KBM-7 (cell line): ENCODE data around the gene SMIM22.

Source experiments
- DNase-seq: peaks from one replicate; pipeline ENCODE4 v3.0.0-alpha.2; 2015
- in situ Hi-C: fragments of 300-500 bp; cut with MboI; formaldehyde crosslinking; loops from 2 replicates; pipeline ENCODE4 v1.14.3; 2020; ENCODE audit warnings: low sequenced_read_pairs, low pct_unique_long_range_greater_than_20kb, mixed read lengths

SMIM22 gene

GRCh38 chr16:4790261-4790660 is 4.9 kb upstream of the SMIM22 start:
- in situ Hi-C loops: no loop called here
- DNase-seq: no peak

- no peak for DNase-seq
- in situ Hi-C loops: no loop called here
Measured at GRCh38 chr16:4790871-4791270, 4.3 kb upstream of the SMIM22 start.

GRCh38 chr16:4792951-4793513 is 2.1 kb upstream of the SMIM22 start:
- DNase-seq: no peak
- in situ Hi-C loops: no loop called here

GRCh38 chr16:4795828-4796572 is 831 bp downstream of the SMIM22 start:
- in situ Hi-C loops: no loop called here
- no peak for DNase-seq

GRCh38 chr16:4796982-4797804 is 2.0 kb downstream of the SMIM22 start:
- DNase-seq: no peak
- in situ Hi-C loops: no loop called here

- in situ Hi-C loops: no loop called here
- no peak for DNase-seq
Measured at GRCh38 chr16:4797805-4798252, 2.7 kb downstream of the SMIM22 start.

GRCh38 chr16:4798456-4798855 is 3.3 kb downstream of the SMIM22 start:
- in situ Hi-C loops: no loop called here
- DNase-seq: no peak

GRCh38 chr16:4799171-4799855 is 4.1 kb downstream of the SMIM22 start:
- in situ Hi-C loops: no loop called here
- no peak for DNase-seq

GRCh38 chr16:4800290-4801041 is 5.3 kb downstream of the SMIM22 start:
- in situ Hi-C loops: no loop called here
- peak; percentile 72 for DNase-seq

- no peak for DNase-seq
- in situ Hi-C loops: no loop called here
Measured at GRCh38 chr16:4801051-4801961, 6.1 kb downstream of the SMIM22 start.

GRCh38 chr16:4801962-4802658 is 6.9 kb downstream of the SMIM22 start, which contains the start of gene ROGDI:
TSS of gene ROGDI (minus strand) at chr16:4802633. CDS start at chr16:4802571, 62 bp downstream.
- in situ Hi-C loops: no loop called here
- DNase-seq: peak; percentile 69

- DNase-seq: peak; percentile 89
- in situ Hi-C loops: no loop called here
Measured at GRCh38 chr16:4802659-4803287, 7.6 kb downstream of the SMIM22 start.

GRCh38 chr16:4803401-4803844 is 8.3 kb downstream of the SMIM22 start:
- in situ Hi-C loops: no loop called here
- DNase-seq: no peak

GRCh38 chr16:4803898-4804762 is 9.0 kb downstream of the SMIM22 start:
- DNase-seq: no peak
- in situ Hi-C loops: no loop called here

- DNase-seq: no peak
- in situ Hi-C loops: no loop called here
Measured at GRCh38 chr16:4805231-4805630, 10.1 kb downstream of the SMIM22 start.

GRCh38 chr16:4806280-4806679 is 11.1 kb downstream of the SMIM22 start:
- in situ Hi-C loops: no loop called here
- DNase-seq: no peak
